Activated CD4-positive, alpha-beta T cell treated with anti-CD3 and anti-CD28 coated beads, Interleukin-2, amount 10 ng/mL, durations not matched to agents 7 days and 5 days (primary cell): ENCODE data around the gene DIAPH1. TPM values are rescaled to one million over a fixed set of nuclear protein-coding genes. Genes with fewer than 3 reads are reported as not detected.

Experiments used
- CTCF ChIA-PET: fragments of 350-600 bp; sonication (Branson Sonifier 250); formaldehyde crosslinking; loops from one replicate; lab custom pipeline; 2021; ENCODE audit warnings: antibody characterized with exemption; lab: Charles Lee
- POLR2A ChIA-PET: fragments of 350-600 bp; sonication (Branson Sonifier 250); formaldehyde crosslinking; loops from one replicate; lab custom pipeline; 2021; ENCODE audit warnings: antibody characterized with exemption; lab: Charles Lee
- DNase-seq: peaks from one replicate; pipeline ENCODE4 v3.0.0-alpha.2; 2020
- H3K27ac Mint-ChIP-seq: one replicate; pipeline ENCODE4 v1.8.0; 2021; ENCODE audit warnings: mild to moderate bottlenecking, moderate library complexity, mixed read lengths
- H3K27me3 Mint-ChIP-seq: one replicate; pipeline ENCODE4 v1.8.0; 2021; ENCODE audit warnings: mixed read lengths
- H3K36me3 Mint-ChIP-seq: one replicate; pipeline ENCODE4 v1.8.0; 2021; ENCODE audit warnings: low read depth, mixed read lengths
- H3K4me1 Mint-ChIP-seq: one replicate; pipeline ENCODE4 v1.8.0; 2021; ENCODE audit warnings: mixed read lengths
- H3K4me3 Mint-ChIP-seq: one replicate; pipeline ENCODE4 v1.8.0; 2021; ENCODE audit warnings: mild to moderate bottlenecking, moderate library complexity, mixed read lengths
- H3K9me3 Mint-ChIP-seq: one replicate; pipeline ENCODE4 v1.8.0; 2021; ENCODE audit warnings: mixed read lengths
- total RNA-seq, 2 experiments: library from RNA; stranded (reverse); gene quantifications; one replicate each; pipeline ENCODE4 v1.2.3, GENCODE V29; 2021

The DIAPH1 gene
- total RNA-seq, 2 experiments from 2014 or later: 297 to 302 TPM

DNA sequence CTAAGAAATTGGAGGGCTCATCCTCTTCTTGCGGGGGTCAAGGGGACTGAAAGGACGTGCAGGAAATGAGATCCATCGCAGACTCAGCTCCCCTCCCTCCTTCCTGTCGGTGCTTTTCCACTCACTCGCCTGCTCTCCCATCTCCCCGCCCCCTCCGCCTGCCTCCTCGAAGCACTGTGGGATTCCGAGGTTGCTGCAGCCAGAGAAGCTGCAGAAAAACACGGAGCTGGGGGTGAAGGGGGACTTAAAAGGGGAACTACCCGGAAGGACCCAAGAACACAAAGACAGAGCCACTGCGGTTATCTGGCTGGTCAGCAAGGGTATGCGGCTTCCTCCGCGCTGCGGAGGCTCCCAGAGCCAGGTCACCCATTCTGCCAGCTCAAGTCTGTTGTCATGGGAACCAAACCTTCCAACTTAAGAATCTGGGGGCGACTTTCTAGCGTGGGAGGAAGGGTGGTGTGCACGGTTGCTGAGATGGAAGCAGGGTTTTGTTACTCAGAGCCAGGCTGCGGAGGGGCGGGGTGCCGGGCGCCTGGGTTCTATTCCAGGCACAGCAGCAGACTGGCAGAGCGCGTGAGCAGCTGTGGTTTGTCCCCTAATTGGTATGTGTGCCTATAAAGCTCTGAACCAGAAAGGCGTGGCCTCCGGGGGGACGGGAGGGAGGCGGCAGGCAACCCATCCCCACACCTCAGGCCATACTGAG, 105.0 kb downstream of the DIAPH1 start:
- POLR2A ChIA-PET: no interaction called here
- H3K9me3 Mint-ChIP-seq: no peaks in the 10 kb centered on the region
- H3K36me3 Mint-ChIP-seq: peaks cover 40% of the 10 kb centered on the region
- peak; percentile 18 for DNase-seq
- H3K27me3 Mint-ChIP-seq: no peaks in the 10 kb centered on the region
- H3K27ac Mint-ChIP-seq: peak overlapping the region; percentile 68
- CTCF ChIA-PET: interaction anchor here (1.0 to 3.7 kb wide), 14 partner anchors 9 to 447 kb away, joined by 3 to 28 read pairs (median 7); partner anchors contain the start of genes PCDHGA10, PCDHGA11, PCDHGA12 and PCDHGB3
- H3K4me1 Mint-ChIP-seq: peaks cover 27% of the 10 kb centered on the region
- H3K4me3 Mint-ChIP-seq: peak overlapping the region; percentile 55

DNA sequence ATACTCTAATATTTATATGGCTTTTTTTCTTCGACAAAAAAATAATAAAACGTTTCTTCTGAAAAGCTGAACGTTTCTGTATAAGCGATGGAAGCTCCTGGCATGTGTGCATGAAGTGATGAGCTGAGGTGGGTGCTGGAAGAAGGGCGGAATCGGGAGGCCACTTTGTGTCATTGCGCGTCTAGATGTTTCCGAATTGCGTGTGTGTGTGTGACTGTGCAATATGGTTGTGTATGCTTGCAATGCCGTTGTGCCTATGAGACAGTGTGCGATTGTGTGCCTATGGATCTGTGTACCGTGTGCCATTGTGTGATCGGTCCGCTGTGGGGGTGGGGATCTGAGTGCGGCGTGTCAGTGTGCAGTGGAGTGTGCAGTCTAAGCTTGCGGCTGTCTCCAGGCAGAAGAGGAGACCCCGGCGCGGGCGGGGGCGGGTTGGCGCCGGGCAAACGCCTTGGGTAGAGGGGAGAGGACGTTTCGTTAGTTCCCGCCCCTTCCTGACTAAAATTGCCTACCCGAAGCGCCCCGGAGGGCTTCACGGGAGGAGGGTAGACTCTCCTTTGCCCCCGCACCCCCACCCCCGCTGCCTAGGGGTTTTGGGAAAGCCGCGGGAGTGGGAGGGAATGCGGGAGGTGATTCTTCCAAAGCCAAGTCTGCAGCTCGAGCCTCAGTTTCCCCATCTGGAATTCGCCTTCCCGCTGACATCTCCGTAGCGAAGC, 105.7 kb downstream of the DIAPH1 start:
- H3K9me3 Mint-ChIP-seq: no peaks in the 10 kb centered on the region
- H3K4me3 Mint-ChIP-seq: peak overlapping the region; percentile 61
- H3K36me3 Mint-ChIP-seq: peaks cover 34% of the 10 kb centered on the region
- peaks cover 27% of the 10 kb centered on the region for H3K4me1 Mint-ChIP-seq
- ChIA-PET CTCF (interaction anchor here (0.6 to 3.7 kb wide), 22 partner anchors 9 to 1050 kb away, joined by 3 to 28 read pairs (median 4); partner anchors contain the start of genes PCDHGA10, PCDHGA11, PCDHGA12 and PCDHGA3), POLR2A (no interaction called here)
- H3K27me3 Mint-ChIP-seq: no peaks in the 10 kb centered on the region
- H3K27ac Mint-ChIP-seq: peak overlapping the region; percentile 61
- peak; percentile 21 for DNase-seq

DNA sequence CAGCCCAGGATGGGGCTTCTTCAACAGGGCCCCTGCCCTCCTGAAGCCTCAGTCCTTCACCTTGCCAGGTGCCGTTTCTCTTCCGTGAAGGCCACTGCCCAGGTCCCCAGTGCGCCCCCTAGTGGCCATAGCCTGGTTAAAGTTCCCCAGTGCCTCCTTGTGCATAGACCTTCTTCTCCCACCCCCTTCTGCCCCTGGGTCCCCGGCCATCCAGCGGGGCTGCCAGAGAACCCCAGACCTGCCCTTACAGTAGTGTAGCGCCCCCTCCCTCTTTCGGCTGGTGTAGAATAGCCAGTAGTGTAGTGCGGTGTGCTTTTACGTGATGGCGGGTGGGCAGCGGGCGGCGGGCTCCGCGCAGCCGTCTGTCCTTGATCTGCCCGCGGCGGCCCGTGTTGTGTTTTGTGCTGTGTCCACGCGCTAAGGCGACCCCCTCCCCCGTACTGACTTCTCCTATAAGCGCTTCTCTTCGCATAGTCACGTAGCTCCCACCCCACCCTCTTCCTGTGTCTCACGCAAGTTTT, 106.3 kb downstream of the DIAPH1 start:
- no peaks in the 10 kb centered on the region for H3K27me3 Mint-ChIP-seq
- DNase-seq: peak; percentile 83
- H3K4me3 Mint-ChIP-seq: peak overlapping the region; percentile 61
- H3K4me1 Mint-ChIP-seq: peaks cover 27% of the 10 kb centered on the region
- CTCF ChIA-PET: interaction anchor here (0.6 to 3.7 kb wide), 20 partner anchors 9 to 1051 kb away, joined by 3 to 28 read pairs (median 4); partner anchors contain the start of genes PCDHGA10, PCDHGA11, PCDHGA12 and PCDHGA3
- H3K36me3 Mint-ChIP-seq: peaks cover 30% of the 10 kb centered on the region
- peak overlapping the region; percentile 61 for H3K27ac Mint-ChIP-seq
- no peaks in the 10 kb centered on the region for H3K9me3 Mint-ChIP-seq
- POLR2A ChIA-PET: no interaction called here

DNA sequence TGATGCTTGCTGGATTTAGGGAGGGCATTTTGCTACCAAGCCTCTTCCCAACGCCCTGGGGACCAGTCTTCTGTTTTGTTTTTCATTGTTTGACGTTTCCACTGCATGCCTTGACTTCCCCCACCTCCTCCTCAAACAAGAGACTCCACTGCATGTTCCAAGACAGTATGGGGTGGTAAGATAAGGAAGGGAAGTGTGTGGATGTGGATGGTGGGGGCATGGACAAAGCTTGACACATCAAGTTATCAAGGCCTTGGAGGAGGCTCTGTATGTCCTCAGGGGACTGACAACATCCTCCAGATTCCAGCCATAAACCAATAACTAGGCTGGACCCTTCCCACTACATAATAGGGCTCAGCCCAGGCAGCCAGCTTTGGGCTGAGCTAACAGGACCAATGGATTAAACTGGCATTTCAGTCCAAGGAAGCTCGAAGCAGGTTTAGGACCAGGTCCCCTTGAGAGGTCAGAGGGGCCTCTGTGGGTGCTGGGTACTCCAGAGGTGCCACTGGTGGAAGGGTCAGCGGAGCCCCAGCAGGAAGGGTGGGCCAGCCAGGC, 107.0 kb downstream of the DIAPH1 start:
- peaks cover 24% of the 10 kb centered on the region for H3K36me3 Mint-ChIP-seq
- no peaks in the 10 kb centered on the region for H3K9me3 Mint-ChIP-seq
- no peak overlapping the region for H3K27ac Mint-ChIP-seq
- no peaks in the 10 kb centered on the region for H3K27me3 Mint-ChIP-seq
- CTCF ChIA-PET: interaction anchor here (0.7 to 3.7 kb wide), 13 partner anchors 8 to 647 kb away, joined by 3 to 28 read pairs (median 4); partner anchors contain the start of genes PCDHGA3 and PCDHGC3
- no peak overlapping the region for H3K4me3 Mint-ChIP-seq
- peaks cover 27% of the 10 kb centered on the region for H3K4me1 Mint-ChIP-seq
- DNase-seq: no peak
- POLR2A ChIA-PET: no interaction called here

DNA sequence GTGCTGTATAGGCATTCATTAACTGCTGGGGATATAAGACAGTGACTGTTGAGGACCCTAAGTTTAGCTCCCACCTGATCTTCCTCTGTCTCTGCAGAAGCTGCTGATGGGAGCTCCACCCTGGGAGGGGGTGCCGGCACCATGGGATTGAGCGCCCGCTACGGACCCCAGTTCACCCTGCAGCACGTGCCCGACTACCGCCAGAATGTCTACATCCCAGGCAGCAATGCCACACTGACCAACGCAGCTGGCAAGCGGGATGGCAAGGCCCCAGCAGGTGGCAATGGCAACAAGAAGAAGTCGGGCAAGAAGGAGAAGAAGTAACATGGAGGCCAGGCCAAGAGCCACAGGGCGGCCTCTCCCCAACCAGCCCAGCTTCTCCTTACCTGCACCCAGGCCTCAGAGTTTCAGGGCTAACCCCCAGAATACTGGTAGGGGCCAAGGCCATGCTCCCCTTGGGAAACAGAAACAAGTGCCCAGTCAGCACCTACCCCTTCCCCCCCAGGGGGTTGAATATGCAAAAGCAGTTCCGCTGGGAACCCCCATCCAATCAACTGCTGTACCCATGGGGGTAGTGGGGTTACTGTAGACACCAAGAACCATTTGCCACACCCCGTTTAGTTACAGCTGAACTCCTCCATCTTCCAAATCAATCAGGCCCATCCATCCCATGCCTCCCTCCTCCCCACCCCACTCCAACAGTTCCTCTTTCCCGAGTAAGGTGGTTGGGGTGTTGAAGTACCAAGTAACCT, 107.8 kb downstream of the DIAPH1 start:
- H3K4me3 Mint-ChIP-seq: no peak overlapping the region
- H3K9me3 Mint-ChIP-seq: no peaks in the 10 kb centered on the region
- peaks cover 16% of the 10 kb centered on the region for H3K36me3 Mint-ChIP-seq
- DNase-seq: no peak
- CTCF ChIA-PET: interaction anchor here (0.8 to 3.7 kb wide), 5 partner anchors 19 to 90 kb away, joined by 3 to 13 read pairs (median 5); partner anchors contain the start of genes PCDHGA11 and PCDHGC3
- POLR2A ChIA-PET: no interaction called here
- no peaks in the 10 kb centered on the region for H3K27me3 Mint-ChIP-seq
- no peak overlapping the region for H3K27ac Mint-ChIP-seq
- peaks cover 27% of the 10 kb centered on the region for H3K4me1 Mint-ChIP-seq

DNA sequence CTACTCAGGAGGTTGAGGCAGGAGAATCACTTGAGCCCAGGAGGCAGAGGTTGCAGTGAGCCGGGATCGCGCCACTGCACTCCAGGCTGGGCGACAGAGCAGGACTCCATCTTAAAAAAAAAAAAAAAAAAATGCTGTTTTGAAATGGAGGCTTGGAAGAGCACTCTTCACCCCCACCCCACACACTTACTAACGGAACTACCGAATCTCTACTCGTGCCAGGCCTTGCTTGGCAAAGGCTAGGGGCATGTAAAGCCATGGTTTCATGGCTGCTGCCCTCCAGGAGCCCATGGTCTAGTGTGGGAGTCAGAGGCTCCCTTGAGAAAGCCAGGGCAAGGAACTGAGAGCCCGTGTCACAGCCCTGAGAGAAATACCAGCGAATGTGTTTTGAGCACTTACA, 108.6 kb downstream of the DIAPH1 start:
- Mint-ChIP-seq H3K36me3 (peaks cover 9% of the 10 kb centered on the region), H3K27ac (no peak overlapping the region), H3K4me3 (no peak overlapping the region), H3K27me3 (no peaks in the 10 kb centered on the region), H3K4me1 (peaks cover 22% of the 10 kb centered on the region), H3K9me3 (no peaks in the 10 kb centered on the region)
- ChIA-PET CTCF (interaction anchor here (0.8 to 3.7 kb wide), 3 partner anchors 18 to 89 kb away, joined by 3 to 13 read pairs (median 4); partner anchors contain the start of gene PCDHGA11), POLR2A (no interaction called here)
- no peak for DNase-seq

DNA sequence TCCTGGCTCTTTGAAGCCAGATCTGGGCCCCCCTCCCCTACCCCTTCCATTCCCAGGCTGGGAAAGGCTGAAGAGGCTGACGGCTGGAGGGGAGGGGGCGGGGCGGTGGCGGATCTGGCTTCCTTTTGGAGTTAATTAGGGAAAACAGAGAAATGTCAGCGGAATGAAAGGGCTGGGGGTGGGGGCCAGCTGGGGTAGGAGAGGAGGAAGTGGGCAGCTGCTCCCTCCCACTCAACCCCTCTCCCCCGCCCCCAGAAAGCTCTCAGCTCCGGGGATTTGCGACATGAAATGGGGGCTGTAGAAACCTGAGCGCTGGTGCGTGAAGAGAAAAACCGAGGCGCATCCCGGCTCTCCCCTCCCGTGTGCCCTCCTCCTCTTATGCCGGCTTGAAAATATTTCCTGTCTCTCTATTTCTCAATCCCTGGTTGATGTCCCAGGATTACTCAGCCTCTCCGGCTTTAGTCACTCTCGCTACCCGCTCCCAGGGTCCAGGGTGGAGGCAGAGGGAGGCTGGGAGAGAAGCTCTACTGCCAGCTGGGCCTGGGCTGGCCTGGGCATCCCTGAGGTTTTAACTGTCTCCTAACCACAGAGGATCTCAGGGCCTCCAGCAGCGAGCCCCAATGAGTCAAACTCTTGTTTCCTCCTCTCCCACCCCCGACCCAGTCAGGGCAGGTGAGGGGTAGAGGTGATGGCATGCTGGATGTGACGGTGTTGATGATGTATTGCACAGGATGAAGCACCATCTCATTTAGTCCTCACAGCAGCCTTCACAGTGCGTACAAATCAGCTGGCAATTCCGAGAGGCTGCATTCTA, 109.8 kb downstream of the DIAPH1 start:
- Mint-ChIP-seq H3K9me3 (no peaks in the 10 kb centered on the region), H3K27me3 (no peaks in the 10 kb centered on the region), H3K4me3 (no peak overlapping the region), H3K27ac (no peak overlapping the region), H3K36me3 (peaks cover 9% of the 10 kb centered on the region), H3K4me1 (peaks cover 16% of the 10 kb centered on the region)
- POLR2A ChIA-PET: no interaction called here
- CTCF ChIA-PET: interaction anchor here (0.9 to 2.7 kb wide), 5 partner anchors 15 to 139 kb away, joined by 3 to 7 read pairs (median 4); partner anchors contain the start of genes PCDHGB3 and PCDHGB6
- no peak for DNase-seq

DNA sequence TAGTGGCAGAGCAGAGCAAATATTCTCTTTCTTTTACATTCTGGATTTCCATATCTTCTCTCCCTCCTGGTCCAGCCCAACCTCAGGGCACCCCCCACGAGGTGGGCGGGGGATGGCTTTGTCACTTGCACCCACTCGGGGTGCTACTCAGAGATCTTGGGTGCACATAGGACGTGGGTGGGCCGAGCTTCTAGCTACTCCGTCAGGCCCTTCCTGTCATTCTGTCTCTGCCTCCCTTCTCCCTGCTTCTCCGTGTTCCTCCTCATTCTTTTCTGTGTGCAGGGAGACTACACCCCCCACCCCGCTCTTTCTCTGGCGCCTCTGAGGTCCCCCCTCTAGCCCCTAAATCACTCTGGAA, 110.4 kb downstream of the DIAPH1 start:
- H3K36me3 Mint-ChIP-seq: peaks cover 4% of the 10 kb centered on the region
- peaks cover 11% of the 10 kb centered on the region for H3K4me1 Mint-ChIP-seq
- no peaks in the 10 kb centered on the region for H3K9me3 Mint-ChIP-seq
- ChIA-PET POLR2A (no interaction called here), CTCF (interaction anchor here (0.8 to 2.7 kb wide), 5 partner anchors 16 to 181 kb away, joined by 3 to 7 read pairs (median 3); partner anchors contain the start of genes DIAPH1, PCDHGA12 and PCDHGB3)
- no peak for DNase-seq
- no peak overlapping the region for H3K4me3 Mint-ChIP-seq
- H3K27ac Mint-ChIP-seq: no peak overlapping the region
- no peaks in the 10 kb centered on the region for H3K27me3 Mint-ChIP-seq

DNA sequence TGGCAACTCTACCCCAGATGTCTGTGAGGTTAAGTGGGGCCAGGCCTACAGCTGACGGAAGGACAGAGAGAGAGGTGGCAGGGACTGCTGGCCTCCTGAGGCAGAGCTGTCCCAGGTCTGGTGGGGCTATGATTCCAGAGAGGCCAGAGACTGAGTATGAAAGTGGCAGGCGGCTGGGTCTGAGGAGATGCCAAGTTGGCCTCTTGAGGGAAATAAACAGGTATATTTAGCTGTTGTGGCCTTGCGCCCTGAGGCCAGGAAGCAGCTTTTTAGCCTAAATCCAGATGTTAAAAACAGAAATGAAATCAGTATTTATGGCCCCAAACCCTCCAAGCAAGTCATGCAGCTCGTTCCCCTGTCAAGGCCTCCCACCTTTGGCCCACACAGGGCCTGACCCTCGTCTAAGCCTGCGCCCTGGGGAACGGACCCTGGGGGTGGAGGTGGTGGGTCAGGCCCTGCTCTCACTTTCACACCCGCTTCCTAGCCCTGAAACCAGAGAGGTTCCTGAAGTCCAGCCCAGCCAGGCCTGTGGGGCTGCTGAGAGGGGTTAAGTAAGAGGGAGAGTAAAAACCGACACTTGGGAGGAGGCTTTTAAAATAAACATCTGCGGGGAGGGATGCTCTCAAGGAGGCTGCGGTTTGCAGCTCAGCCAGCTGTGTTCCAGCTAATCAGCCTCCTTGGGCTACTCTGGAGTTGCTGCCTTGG, 111.3 kb downstream of the DIAPH1 start:
- no peak for DNase-seq
- ChIA-PET POLR2A (interaction anchor here (0.5 kb wide), 1 partner anchor 7 kb away, joined by 8 read pairs; no protein-coding TSS in a partner anchor), CTCF (interaction anchor here (0.8 to 2.7 kb wide), 8 partner anchors 10 to 180 kb away, joined by 3 to 7 read pairs (median 3); partner anchors contain the start of genes DIAPH1, PCDHGA12, PCDHGA4 and PCDHGC4)
- peaks cover 4% of the 10 kb centered on the region for H3K4me1 Mint-ChIP-seq
- H3K9me3 Mint-ChIP-seq: no peaks in the 10 kb centered on the region
- no peak overlapping the region for H3K27ac Mint-ChIP-seq
- H3K27me3 Mint-ChIP-seq: no peaks in the 10 kb centered on the region
- no peaks in the 10 kb centered on the region for H3K36me3 Mint-ChIP-seq
- no peak overlapping the region for H3K4me3 Mint-ChIP-seq

DNA sequence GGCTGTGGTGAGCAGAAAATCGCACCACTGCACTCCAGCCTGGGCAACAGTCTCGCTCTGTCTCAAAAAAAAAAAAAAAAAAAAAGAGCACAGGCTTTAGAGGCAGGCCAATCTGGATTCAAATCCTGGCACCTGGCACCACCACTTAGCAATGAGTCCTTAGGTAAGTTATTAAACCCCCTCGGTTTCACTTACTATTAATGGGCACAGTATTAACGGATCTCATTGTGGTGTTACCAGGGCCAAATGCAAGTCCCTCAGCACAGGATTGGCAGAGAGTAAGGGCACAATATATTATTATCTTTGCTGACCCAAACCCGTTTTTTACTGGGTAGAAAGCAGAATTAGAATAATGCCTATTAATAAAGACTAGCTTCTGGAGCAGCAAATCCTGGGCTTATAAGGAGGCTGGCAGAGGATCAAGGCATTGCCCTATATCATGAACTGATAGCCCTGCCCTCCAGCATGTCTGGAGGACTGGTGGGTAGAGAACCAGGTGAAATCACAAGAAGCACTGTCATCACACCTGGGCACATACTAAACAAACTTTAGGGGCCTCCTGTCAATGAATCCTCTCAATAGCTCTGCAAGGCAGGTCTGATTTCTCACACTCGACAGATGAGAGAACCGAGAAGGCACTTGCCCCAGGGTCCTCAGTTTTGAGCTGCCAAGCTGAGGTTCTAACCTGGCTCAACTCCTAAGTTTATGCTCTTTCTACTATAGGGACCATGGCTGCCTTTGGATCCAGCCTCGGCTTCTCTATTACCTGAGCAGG, 112.2 kb downstream of the DIAPH1 start:
- Mint-ChIP-seq H3K9me3 (no peaks in the 10 kb centered on the region), H3K27ac (no peak overlapping the region), H3K36me3 (no peaks in the 10 kb centered on the region), H3K4me3 (no peak overlapping the region), H3K27me3 (no peaks in the 10 kb centered on the region), H3K4me1 (no peaks in the 10 kb centered on the region)
- DNase-seq: no peak
- ChIA-PET POLR2A (interaction anchor here (0.5 kb wide), 1 partner anchor 8 kb away, joined by 8 read pairs; no protein-coding TSS in a partner anchor), CTCF (interaction anchor here (0.7 to 2.7 kb wide), 6 partner anchors 11 to 151 kb away, joined by 3 to 7 read pairs (median 3); partner anchors contain the start of genes PCDHGA4 and PCDHGC4)
